K562 (cell line): Measurements from ENCODE around the gene GJA9. TPM values are rescaled to one million over a fixed set of nuclear protein-coding genes. Genes with fewer than 3 reads are reported as not detected.

Experiments used
- ATF6 ChIP-seq: sonication (generic); formaldehyde crosslinking; IDR thresholded peaks from 2 replicates; pipeline ENCODE4 v1.4.0; 2020; ENCODE audit warnings: mild to moderate bottlenecking, missing genetic modification reagents
- EGR1 ChIP-seq: fragments of 450-650 bp; conservative IDR thresholded peaks from 2 replicates; pipeline ENCODE4 v1.6.1; 2017; ENCODE audit warnings: mild to moderate bottlenecking
- ELF1 ChIP-seq: fragments of 200-800 bp; sonication (Bioruptor generic); IDR thresholded peaks from 2 replicates; pipeline ENCODE4 v1.6.1; 2016; ENCODE audit warnings: missing genetic modification characterization, missing compliant biosample characterization
- ESRRB ChIP-seq: fragments of 250-450 bp; sonication (Bioruptor Pico); IDR thresholded peaks from 2 replicates; pipeline ENCODE4 v1.5.0; 2020; ENCODE audit warnings: mild to moderate bottlenecking, moderate library complexity, borderline replicate concordance
- HES1 ChIP-seq: fragments of 450-650 bp; IDR thresholded peaks from 2 replicates; pipeline ENCODE4 v1.6.1; 2016; ENCODE audit warnings: low read depth, mild to moderate bottlenecking, moderate library complexity
- JUN ChIP-seq, 2 experiments: sonication (generic) in 1 of 2; formaldehyde crosslinking in 1 of 2; IDR thresholded peaks; 2 replicates each; pipeline versions ENCODE4 v1.6.1 to v1.8.0; 2012 to 2022; ENCODE audit warnings: borderline replicate concordance in 2 of 2, mild to moderate bottlenecking in 2 of 2, improper control_type of control experiment in 1 of 2, low read depth in 1 of 2, low read length in 1 of 2, missing genetic modification reagents in 1 of 2
- POLR2AphosphoS5 ChIP-seq: IDR thresholded peaks from 2 replicates; pipeline ENCODE4 v1.6.1; 2011; ENCODE audit warnings: mild to moderate bottlenecking, low read depth, low read length, moderate library complexity; ENCODE audit not compliant: control insufficient read depth, insufficient read depth
- ZNF766 ChIP-seq: fragments of 200-800 bp; sonication (Bioruptor generic); conservative IDR thresholded peaks from 2 replicates; pipeline ENCODE4 v1.6.1; 2016; ENCODE audit warnings: missing genetic modification characterization, missing compliant biosample characterization
- polyA plus RNA-seq, 8 experiments: library from polyadenylated mRNA; depleted of rRNA in 4 of 8; stranded (reverse) in 5 of 8; unstranded in 3 of 8; fragments of >200 nt; fragmentation: Nextera tagmentation in 2 of 8; fragmentation: Illumina TruSeq in 1 of 8; extraction: Ambion mirVana in 2 of 8; extraction: Trizol in 1 of 8; gene quantifications; 2 replicates each; pipeline versions ENCODE4 v1.2.1 to v1.2.3, GENCODE V29; 2011 to 2014; ENCODE audit warnings: inconsistent platforms in 1 of 8, missing spikeins in 1 of 8
- total RNA-seq, 7 experiments: library from RNA; depleted of rRNA in 6 of 7; stranded (reverse); fragments of >200 nt in 6 of 7; fragmentation: Illumina TruSeq in 2 of 7; extraction: Trizol in 2 of 7; gene quantifications; 2 replicates each; pipeline versions ENCODE4 v1.2.1 to v1.2.3, GENCODE V29; 2011 to 2021; ENCODE audit warnings: low replicate concordance in 1 of 7

GJA9 gene
- total and polyA plus RNA-seq, 9 of the 15 experiments (the other 6 are each of a cell fraction or from before 2014, with no cell fraction given), result not detected

GRCh38 chr1:38873027-38873969 lies 8.1 kb downstream of the GJA9 start, which contains the start of gene MYCBP (continued):
- 0 out of 2 replicates have a peak, but pooled peaks have one; percentile 74 for TF ChIP-seq ZNF766
- TF ChIP-seq ESRRB (CRISPR knock-in tag), result no peak
- peak; percentile 69; the same call in 1 of the 2 replicates for TF ChIP-seq ATF6
- peak; percentile 32; the same call in 1 of the 2 replicates for TF ChIP-seq ELF1 (tag)
- peak; percentile 54; the same call in 1 of the 2 replicates for TF ChIP-seq POLR2AphosphoS5
- no peak for TF ChIP-seq HES1
- TF ChIP-seq EGR1, result peak; percentile 41
- TF ChIP-seq JUN (IDR thresholded peaks at IDR 0.05; ENCODE audit: borderline replicate concordance, low read depth, low read length), result peak; percentile 52; the same call in 1 of the 2 replicates
- TF ChIP-seq JUN (CRISPR knock-in tag; IDR thresholded peaks at IDR 0.05; ENCODE audit: borderline replicate concordance), result no peak
